Measurements from ENCODE around the gene ARHGEF17. TPM values are rescaled to one million over a fixed set of nuclear protein-coding genes. Genes with fewer than 3 reads are reported as not detected.

ARHGEF17 gene
- total and polyA plus RNA-seq, 4 donors, result 2.6 to 12.6 (median 5.7) TPM

DNA sequence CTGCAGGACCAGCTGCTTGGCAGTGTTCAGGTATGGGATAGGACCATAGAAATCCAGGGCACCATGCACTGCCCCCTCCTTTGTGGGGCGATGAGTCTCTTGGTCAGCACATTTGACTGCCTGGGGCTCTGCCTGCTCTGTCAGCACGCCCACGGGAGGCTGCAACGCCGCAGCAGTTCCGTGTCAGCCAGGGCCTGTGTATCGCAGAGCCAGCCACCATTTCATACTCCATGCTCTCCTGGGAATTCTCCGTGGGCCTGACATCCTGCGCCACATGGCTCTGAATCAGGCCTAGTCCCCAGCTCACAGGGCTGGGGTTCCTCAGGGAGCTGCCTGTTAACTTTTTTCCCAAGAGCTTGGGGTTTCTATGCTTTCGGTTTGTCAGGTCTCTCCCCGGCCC, 51.3 kb downstream of the ARHGEF17 start:
- no peak for TF ChIP-seq GABPA (IDR thresholded peaks at IDR 0.05 in 1 of 2, conservative IDR thresholded peaks at IDR 0.05 in 1 of 2)
- TF ChIP-seq, protein P1, sequence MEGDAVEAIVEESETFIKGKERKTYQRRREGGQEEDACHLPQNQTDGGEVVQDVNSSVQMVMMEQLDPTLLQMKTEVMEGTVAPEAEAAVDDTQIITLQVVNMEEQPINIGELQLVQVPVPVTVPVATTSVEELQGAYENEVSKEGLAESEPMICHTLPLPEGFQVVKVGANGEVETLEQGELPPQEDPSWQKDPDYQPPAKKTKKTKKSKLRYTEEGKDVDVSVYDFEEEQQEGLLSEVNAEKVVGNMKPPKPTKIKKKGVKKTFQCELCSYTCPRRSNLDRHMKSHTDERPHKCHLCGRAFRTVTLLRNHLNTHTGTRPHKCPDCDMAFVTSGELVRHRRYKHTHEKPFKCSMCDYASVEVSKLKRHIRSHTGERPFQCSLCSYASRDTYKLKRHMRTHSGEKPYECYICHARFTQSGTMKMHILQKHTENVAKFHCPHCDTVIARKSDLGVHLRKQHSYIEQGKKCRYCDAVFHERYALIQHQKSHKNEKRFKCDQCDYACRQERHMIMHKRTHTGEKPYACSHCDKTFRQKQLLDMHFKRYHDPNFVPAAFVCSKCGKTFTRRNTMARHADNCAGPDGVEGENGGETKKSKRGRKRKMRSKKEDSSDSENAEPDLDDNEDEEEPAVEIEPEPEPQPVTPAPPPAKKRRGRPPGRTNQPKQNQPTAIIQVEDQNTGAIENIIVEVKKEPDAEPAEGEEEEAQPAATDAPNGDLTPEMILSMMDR (IDR thresholded peaks at IDR 0.05; ENCODE audit: low read depth, low read length, missing input control), result no peak
- TF ChIP-seq NR2F2 (IDR thresholded peaks at IDR 0.05), result no peak
- TF ChIP-seq, protein P2, sequence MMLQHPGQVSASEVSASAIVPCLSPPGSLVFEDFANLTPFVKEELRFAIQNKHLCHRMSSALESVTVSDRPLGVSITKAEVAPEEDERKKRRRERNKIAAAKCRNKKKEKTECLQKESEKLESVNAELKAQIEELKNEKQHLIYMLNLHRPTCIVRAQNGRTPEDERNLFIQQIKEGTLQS (IDR thresholded peaks at IDR 0.05), result no peak
- TF ChIP-seq JUND (IDR thresholded peaks at IDR 0.05), result no peak
- TF ChIP-seq, protein P3, sequence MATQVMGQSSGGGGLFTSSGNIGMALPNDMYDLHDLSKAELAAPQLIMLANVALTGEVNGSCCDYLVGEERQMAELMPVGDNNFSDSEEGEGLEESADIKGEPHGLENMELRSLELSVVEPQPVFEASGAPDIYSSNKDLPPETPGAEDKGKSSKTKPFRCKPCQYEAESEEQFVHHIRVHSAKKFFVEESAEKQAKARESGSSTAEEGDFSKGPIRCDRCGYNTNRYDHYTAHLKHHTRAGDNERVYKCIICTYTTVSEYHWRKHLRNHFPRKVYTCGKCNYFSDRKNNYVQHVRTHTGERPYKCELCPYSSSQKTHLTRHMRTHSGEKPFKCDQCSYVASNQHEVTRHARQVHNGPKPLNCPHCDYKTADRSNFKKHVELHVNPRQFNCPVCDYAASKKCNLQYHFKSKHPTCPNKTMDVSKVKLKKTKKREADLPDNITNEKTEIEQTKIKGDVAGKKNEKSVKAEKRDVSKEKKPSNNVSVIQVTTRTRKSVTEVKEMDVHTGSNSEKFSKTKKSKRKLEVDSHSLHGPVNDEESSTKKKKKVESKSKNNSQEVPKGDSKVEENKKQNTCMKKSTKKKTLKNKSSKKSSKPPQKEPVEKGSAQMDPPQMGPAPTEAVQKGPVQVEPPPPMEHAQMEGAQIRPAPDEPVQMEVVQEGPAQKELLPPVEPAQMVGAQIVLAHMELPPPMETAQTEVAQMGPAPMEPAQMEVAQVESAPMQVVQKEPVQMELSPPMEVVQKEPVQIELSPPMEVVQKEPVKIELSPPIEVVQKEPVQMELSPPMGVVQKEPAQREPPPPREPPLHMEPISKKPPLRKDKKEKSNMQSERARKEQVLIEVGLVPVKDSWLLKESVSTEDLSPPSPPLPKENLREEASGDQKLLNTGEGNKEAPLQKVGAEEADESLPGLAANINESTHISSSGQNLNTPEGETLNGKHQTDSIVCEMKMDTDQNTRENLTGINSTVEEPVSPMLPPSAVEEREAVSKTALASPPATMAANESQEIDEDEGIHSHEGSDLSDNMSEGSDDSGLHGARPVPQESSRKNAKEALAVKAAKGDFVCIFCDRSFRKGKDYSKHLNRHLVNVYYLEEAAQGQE (IDR thresholded peaks at IDR 0.05), result no peak
- TF ChIP-seq SP1 (IDR thresholded peaks at IDR 0.05), result no peak
- TF ChIP-seq YY1 (IDR thresholded peaks at IDR 0.05), result no peak
- TF ChIP-seq FOXA2 (IDR thresholded peaks at IDR 0.05), result no peak
- no peak for TF ChIP-seq EGR1 (IDR thresholded peaks at IDR 0.05; ENCODE audit: low read depth in 2 of 2)
- no peak for TF ChIP-seq HNF4A (conservative IDR thresholded peaks at IDR 0.05)
- no peak for TF ChIP-seq TAF1 (conservative IDR thresholded peaks at IDR 0.05)
- TF ChIP-seq, protein P4, sequence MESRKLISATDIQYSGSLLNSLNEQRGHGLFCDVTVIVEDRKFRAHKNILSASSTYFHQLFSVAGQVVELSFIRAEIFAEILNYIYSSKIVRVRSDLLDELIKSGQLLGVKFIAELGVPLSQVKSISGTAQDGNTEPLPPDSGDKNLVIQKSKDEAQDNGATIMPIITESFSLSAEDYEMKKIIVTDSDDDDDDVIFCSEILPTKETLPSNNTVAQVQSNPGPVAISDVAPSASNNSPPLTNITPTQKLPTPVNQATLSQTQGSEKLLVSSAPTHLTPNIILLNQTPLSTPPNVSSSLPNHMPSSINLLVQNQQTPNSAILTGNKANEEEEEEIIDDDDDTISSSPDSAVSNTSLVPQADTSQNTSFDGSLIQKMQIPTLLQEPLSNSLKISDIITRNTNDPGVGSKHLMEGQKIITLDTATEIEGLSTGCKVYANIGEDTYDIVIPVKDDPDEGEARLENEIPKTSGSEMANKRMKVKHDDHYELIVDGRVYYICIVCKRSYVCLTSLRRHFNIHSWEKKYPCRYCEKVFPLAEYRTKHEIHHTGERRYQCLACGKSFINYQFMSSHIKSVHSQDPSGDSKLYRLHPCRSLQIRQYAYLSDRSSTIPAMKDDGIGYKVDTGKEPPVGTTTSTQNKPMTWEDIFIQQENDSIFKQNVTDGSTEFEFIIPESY (IDR thresholded peaks at IDR 0.05), result no peak
- TF ChIP-seq, protein P5, sequence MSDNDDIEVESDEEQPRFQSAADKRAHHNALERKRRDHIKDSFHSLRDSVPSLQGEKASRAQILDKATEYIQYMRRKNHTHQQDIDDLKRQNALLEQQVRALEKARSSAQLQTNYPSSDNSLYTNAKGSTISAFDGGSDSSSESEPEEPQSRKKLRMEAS (IDR thresholded peaks at IDR 0.05), result no peak
- no peak for TF ChIP-seq RXRA (IDR thresholded peaks at IDR 0.05)
- TF ChIP-seq FOXA1 (IDR thresholded peaks at IDR 0.05), result no peak
- TF ChIP-seq RAD21 (IDR thresholded peaks at IDR 0.05), result no peak
- TF ChIP-seq HNF4G (IDR thresholded peaks at IDR 0.05), result no peak
- Histone ChIP-seq H3K27ac (ENCODE audit: low read depth in 1 of 2, low read length in 2 of 2) (no peak overlapping the region), H3K4me3 (ENCODE audit: low read depth in 1 of 3, low read length in 3 of 3) (no peak overlapping the region), H3K9ac (ENCODE audit: low read depth in 1 of 2, low read length in 2 of 2) (no peak overlapping the region), H3K4me1 (ENCODE audit: control insufficient read depth in 4 of 4, insufficient read depth in 4 of 4, low read length in 3 of 4) (no peaks in the 10 kb centered on the region), H3K9me3 (ENCODE audit: control insufficient read depth in 4 of 4, low read length in 3 of 4) (no peaks in the 10 kb centered on the region), H3K36me3 (ENCODE audit: control insufficient read depth in 4 of 4, insufficient read depth in 3 of 4, low read depth in 1 of 4, low read length in 3 of 4) (no peaks in the 10 kb centered on the region), H3K27me3 (ENCODE audit: control insufficient read depth in 4 of 4, insufficient read depth in 4 of 4, low read length in 3 of 4) (no peaks in the 10 kb centered on the region)
- DNase-seq (ENCODE audit: low spot score), result no peak
- 85% methylated on average over 11 of the region's 11 CpGs for WGBS

Data from liver (tissue), 9 donors.